HepG2 (cell line): ENCODE results near the gene MTHFR. TPM values are rescaled to one million over a fixed set of nuclear protein-coding genes. Genes with fewer than 3 reads are reported as not detected.
A peak's percentile ranks its signal among the peaks of the same experiment; 100 is the strongest.
"Not testable (repeated sequence)": the region's sequence is repeated elsewhere in the genome, so short reads cannot be mapped to it uniquely, and the experiment has no call there.

Source experiments
- ARNT2 ChIP-seq: sonication (generic); formaldehyde crosslinking; IDR thresholded peaks from 2 replicates; pipeline ENCODE4 v1.8.0; 2022; ENCODE audit warnings: mild to moderate bottlenecking, low read depth, missing genetic modification reagents, moderate library complexity
- BCL6 ChIP-seq: IDR thresholded peaks from 2 replicates; pipeline ENCODE4 v1.6.1; 2016; ENCODE audit warnings: missing genetic modification reagents, missing compliant biosample characterization
- FOXK2 ChIP-seq: fragments of 450-650 bp; IDR thresholded peaks from 2 replicates; pipeline ENCODE4 v1.6.1; 2016
- GATAD2A ChIP-seq: IDR thresholded peaks from 2 replicates; pipeline ENCODE4 v1.6.1; 2016
- HMG20B ChIP-seq: conservative IDR thresholded peaks from 2 replicates; pipeline ENCODE4 v1.6.1; 2016; ENCODE audit warnings: missing genetic modification reagents, missing compliant biosample characterization
- IRF2 ChIP-seq: IDR thresholded peaks from 2 replicates; pipeline ENCODE4 v1.6.1; 2018; ENCODE audit warnings: missing genetic modification reagents, missing compliant biosample characterization
- MIER3 ChIP-seq: IDR thresholded peaks from 2 replicates; pipeline ENCODE4 v1.6.1; 2016; ENCODE audit warnings: missing compliant biosample characterization, borderline replicate concordance
- NCOR1 ChIP-seq: fragments of 200-600 bp; sonication (generic); IDR thresholded peaks from 2 replicates; pipeline ENCODE4 v1.7.0; 2017; ENCODE audit warnings: antibody characterized with exemption, low read length, borderline replicate concordance
- NR2F1 ChIP-seq, 2 experiments: fragments of 450-650 bp in 1 of 2; formaldehyde crosslinking in 1 of 2; IDR thresholded peaks; 2 replicates each; pipeline versions ENCODE4 v1.5.0 to v1.6.1; 2016 to 2020; ENCODE audit warnings: mild to moderate bottlenecking in 1 of 2, missing compliant biosample characterization in 1 of 2, missing genetic modification reagents in 1 of 2, moderate library complexity in 1 of 2
- NR2F2 ChIP-seq: IDR thresholded peaks from 2 replicates; pipeline ENCODE4 v1.6.1; 2012; ENCODE audit warnings: low read depth, inconsistent platforms, borderline replicate concordance
- RXRA ChIP-seq: sonication (generic); formaldehyde crosslinking; IDR thresholded peaks from 2 replicates; pipeline ENCODE4 v1.5.1; 2020; ENCODE audit warnings: missing genetic modification reagents
- RXRB ChIP-seq: IDR thresholded peaks from 2 replicates; pipeline ENCODE4 v1.6.1; 2016; ENCODE audit warnings: borderline replicate concordance, missing genetic modification reagents, missing compliant biosample characterization
- SAP130 ChIP-seq: IDR thresholded peaks from 2 replicates; pipeline ENCODE4 v1.6.1; 2016; ENCODE audit warnings: low read depth
- SKI ChIP-seq: fragments of 450-650 bp; IDR thresholded peaks from one replicate; pipeline ENCODE4 v1.6.1; 2018; ENCODE audit warnings: mild to moderate bottlenecking; ENCODE audit not compliant: partially characterized antibody
- SOX13 ChIP-seq, 3 experiments: fragments of 450-650 bp in 1 of 3; sonication (generic) in 1 of 3; formaldehyde crosslinking in 1 of 3; IDR thresholded peaks in 2 of 3; conservative IDR thresholded peaks in 1 of 3; 2 replicates each; pipeline versions ENCODE4 v1.5.0 to v1.6.1; 2016 to 2020; ENCODE audit warnings: antibody characterized with exemption in 1 of 3, mild to moderate bottlenecking in 1 of 3, missing compliant biosample characterization in 1 of 3, missing genetic modification reagents in 1 of 3, moderate library complexity in 1 of 3
- TBL1XR1 ChIP-seq: fragments of 150-350 bp; IDR thresholded peaks from 2 replicates; pipeline ENCODE4 v1.6.1; 2014; ENCODE audit warnings: borderline replicate concordance, low read length; ENCODE audit not compliant: partially characterized antibody
- ZFP36L1 ChIP-seq: sonication (generic); formaldehyde crosslinking; IDR thresholded peaks from 2 replicates; pipeline ENCODE4 v1.8.0; 2022; ENCODE audit warnings: mild to moderate bottlenecking, missing genetic modification reagents, moderate library complexity
- polyA plus RNA-seq, 8 experiments: library from polyadenylated mRNA; depleted of rRNA in 3 of 8; stranded (reverse) in 7 of 8; unstranded in 1 of 8; fragments of >200 nt; fragmentation: Illumina TruSeq in 4 of 8; extraction: Trizol in 4 of 8; gene quantifications; 2 replicates each; pipeline versions ENCODE4 v1.2.1 to v1.2.3, GENCODE V29; 2011 to 2016; ENCODE audit warnings: low read depth in 4 of 8, missing spikeins in 1 of 8, mixed read lengths in 1 of 8; ENCODE audit not compliant: insufficient read depth in 1 of 8
- total RNA-seq, 5 experiments: library from RNA; depleted of rRNA; stranded (reverse); fragments of >200 nt; fragmentation: Illumina TruSeq; extraction: Trizol; gene quantifications; 2 replicates each; pipeline ENCODE4 v1.2.3, GENCODE V29; 2016; ENCODE audit warnings: low read depth in 1 of 5
- TF ChIP-seq, protein P1 (sequence below): sonication (generic); formaldehyde crosslinking; IDR thresholded peaks from 2 replicates; pipeline ENCODE4 v1.4.0; 2020; ENCODE audit warnings: missing genetic modification reagents
- TF ChIP-seq, protein P2 (sequence below): sonication (generic); formaldehyde crosslinking; conservative IDR thresholded peaks from 2 replicates; pipeline ENCODE4 v1.8.0; 2022; ENCODE audit warnings: mild to moderate bottlenecking, moderate library complexity, missing genetic modification reagents

MTHFR gene
- total and polyA plus RNA-seq, 2 of the 13 experiments (the other 11 are each of a cell fraction or from before 2014, with no cell fraction given): 3.8 to 8.2 TPM

DNA sequence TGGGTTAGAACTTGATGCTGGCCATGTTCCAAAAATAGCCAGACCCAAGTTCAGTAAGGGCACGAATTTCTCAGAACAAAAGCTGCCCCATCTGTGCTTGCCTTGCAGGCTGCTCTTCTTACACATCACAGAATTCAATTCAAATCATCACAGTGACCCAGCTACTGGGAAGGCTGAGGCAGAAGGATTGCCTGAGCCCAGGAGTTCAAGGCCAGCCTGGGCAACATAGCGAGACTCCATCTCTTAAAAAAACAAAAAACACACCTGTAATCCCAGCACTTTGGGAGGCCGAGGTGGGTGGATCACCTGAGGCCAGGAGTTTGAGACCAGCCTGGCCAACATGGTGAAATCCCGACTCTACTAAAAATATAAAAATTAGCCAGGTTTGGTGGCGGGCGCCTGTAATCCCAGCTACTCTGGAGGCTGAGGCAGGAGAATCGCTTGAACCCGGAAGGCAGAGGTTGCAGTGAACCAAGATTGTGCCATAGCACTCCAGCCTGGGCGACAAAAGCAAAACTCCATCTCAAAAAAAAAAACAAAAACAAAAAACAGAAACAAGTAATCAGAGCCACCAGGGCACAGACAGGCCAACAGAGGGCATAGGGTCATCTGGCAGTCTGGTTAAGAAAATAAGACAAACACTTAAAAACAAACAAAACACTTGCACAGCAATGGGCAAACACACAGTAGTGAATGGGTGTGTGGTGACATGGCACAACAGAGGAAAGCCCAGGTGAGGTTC, 1.7 kb downstream of the MTHFR start (continued):
- TF ChIP-seq, protein P1, sequence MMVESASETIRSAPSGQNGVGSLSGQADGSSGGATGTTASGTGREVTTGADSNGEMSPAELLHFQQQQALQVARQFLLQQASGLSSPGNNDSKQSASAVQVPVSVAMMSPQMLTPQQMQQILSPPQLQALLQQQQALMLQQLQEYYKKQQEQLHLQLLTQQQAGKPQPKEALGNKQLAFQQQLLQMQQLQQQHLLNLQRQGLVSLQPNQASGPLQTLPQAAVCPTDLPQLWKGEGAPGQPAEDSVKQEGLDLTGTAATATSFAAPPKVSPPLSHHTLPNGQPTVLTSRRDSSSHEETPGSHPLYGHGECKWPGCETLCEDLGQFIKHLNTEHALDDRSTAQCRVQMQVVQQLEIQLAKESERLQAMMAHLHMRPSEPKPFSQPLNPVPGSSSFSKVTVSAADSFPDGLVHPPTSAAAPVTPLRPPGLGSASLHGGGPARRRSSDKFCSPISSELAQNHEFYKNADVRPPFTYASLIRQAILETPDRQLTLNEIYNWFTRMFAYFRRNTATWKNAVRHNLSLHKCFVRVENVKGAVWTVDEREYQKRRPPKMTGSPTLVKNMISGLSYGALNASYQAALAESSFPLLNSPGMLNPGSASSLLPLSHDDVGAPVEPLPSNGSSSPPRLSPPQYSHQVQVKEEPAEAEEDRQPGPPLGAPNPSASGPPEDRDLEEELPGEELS (CRISPR knock-in tag): peak; percentile 58
- not testable (repeated sequence) for TF ChIP-seq SOX13 (IDR thresholded peaks at IDR 0.05)
- peak in 1 of 2 experiments; percentile 39; a peak in 1 of 4 replicates for TF ChIP-seq SOX13 (CRISPR knock-in tag; conservative IDR thresholded peaks at IDR 0.05 in 1 of 2, IDR thresholded peaks at IDR 0.05 in 1 of 2)
- TF ChIP-seq, protein P2, sequence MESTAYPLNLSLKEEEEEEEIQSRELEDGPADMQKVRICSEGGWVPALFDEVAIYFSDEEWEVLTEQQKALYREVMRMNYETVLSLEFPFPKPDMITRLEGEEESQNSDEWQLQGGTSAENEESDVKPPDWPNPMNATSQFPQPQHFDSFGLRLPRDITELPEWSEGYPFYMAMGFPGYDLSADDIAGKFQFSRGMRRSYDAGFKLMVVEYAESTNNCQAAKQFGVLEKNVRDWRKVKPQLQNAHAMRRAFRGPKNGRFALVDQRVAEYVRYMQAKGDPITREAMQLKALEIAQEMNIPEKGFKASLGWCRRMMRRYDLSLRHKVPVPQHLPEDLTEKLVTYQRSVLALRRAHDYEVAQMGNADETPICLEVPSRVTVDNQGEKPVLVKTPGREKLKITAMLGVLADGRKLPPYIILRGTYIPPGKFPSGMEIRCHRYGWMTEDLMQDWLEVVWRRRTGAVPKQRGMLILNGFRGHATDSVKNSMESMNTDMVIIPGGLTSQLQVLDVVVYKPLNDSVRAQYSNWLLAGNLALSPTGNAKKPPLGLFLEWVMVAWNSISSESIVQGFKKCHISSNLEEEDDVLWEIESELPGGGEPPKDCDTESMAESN: 0 out of 2 replicates have a peak, but pooled peaks have one; percentile 26
- peak; percentile 54 for TF ChIP-seq RXRB (CRISPR knock-in tag)
- peak; percentile 12; the same call in 1 of the 2 replicates for TF ChIP-seq IRF2 (CRISPR knock-in tag)
- peak; percentile 44 for TF ChIP-seq SAP130 (CRISPR knock-in tag)
- peak; percentile 31; the same call in 1 of the 2 replicates for TF ChIP-seq NCOR1
- TF ChIP-seq SKI: peak; percentile 75
- TF ChIP-seq NR2F2: 0 out of 2 replicates have a peak, but pooled peaks have one; percentile 55
- TF ChIP-seq FOXK2: peak; percentile 74; the same call in 1 of the 2 replicates
- peak; percentile 45; the same call in 1 of the 2 replicates for TF ChIP-seq GATAD2A (CRISPR knock-in tag)
- 0 out of 2 replicates have a peak, but pooled peaks have one; percentile 9 for TF ChIP-seq BCL6 (CRISPR knock-in tag)
- TF ChIP-seq MIER3 (CRISPR knock-in tag): 0 out of 2 replicates have a peak, but pooled peaks have one; percentile 53
- 0 out of 2 replicates have a peak, but pooled peaks have one; percentile 38 for TF ChIP-seq ZFP36L1 (CRISPR knock-in tag)
- TF ChIP-seq ARNT2 (CRISPR knock-in tag): 0 out of 2 replicates have a peak, but pooled peaks have one; percentile 29
- TF ChIP-seq TBL1XR1: peak; percentile 50
- peak in 1 of 2 experiments; percentile 58; a peak in 2 of 4 replicates for TF ChIP-seq NR2F1 (CRISPR knock-in tag; IDR thresholded peaks at IDR 0.05)
- 0 out of 2 replicates have a peak, but pooled peaks have one; percentile 14 for TF ChIP-seq HMG20B
- 0 out of 2 replicates have a peak, but pooled peaks have one; percentile 14 for TF ChIP-seq RXRA (CRISPR knock-in tag)
